Subcutaneous adipose tissue (tissue), 4 donors: ENCODE results near the gene FNDC5. TPM values are rescaled to one million over a fixed set of nuclear protein-coding genes. Genes with fewer than 3 reads are reported as not detected.

Source experiments
- CTCF ChIP-seq: fragments of 450-650 bp; IDR thresholded peaks from one replicate; pipeline ENCODE4 v1.5.1; 2016; ENCODE audit warnings: low read depth, mild to moderate bottlenecking, control low read depth, antibody characterized with exemption, moderate library complexity
- total RNA-seq, 4 donors: library from RNA; depleted of rRNA; stranded (reverse); fragments of >200 nt; gene quantifications; one replicate each; pipeline ENCODE4 v1.1.0, GENCODE V29; 2016

FNDC5 gene
- total RNA-seq, 4 donors from 2014 or later = 0.85 to 0.88 TPM; not detected in 2

- TF ChIP-seq CTCF = no peak
Observed at GRCh38 chr1:32907435-32907834, 36.7 kb upstream of the FNDC5 start.

GRCh38 chr1:32906654-32907053 is 35.9 kb upstream of the FNDC5 start:
- TF ChIP-seq CTCF = no peak

GRCh38 chr1:32904797-32905196 is 34.1 kb upstream of the FNDC5 start:
- no peak for TF ChIP-seq CTCF

- TF ChIP-seq CTCF = no peak
Observed at GRCh38 chr1:32903991-32904785, 33.5 kb upstream of the FNDC5 start.

GRCh38 chr1:32902535-32902920 is 31.8 kb upstream of the FNDC5 start:
- no peak for TF ChIP-seq CTCF

GRCh38 chr1:32901823-32902534 is 31.3 kb upstream of the FNDC5 start:
- no peak for TF ChIP-seq CTCF
